GM19240 (cell line): Measurements from ENCODE around the gene SUPT3H.

ENCODE experiments used
- DNase-seq: peaks from one replicate; pipeline ENCODE4 v3.0.0; 2011; ENCODE audit warnings: low spot score; ENCODE audit not compliant: insufficient read length

SUPT3H gene

GRCh38 chr6:44849806-44850205, 527.9 kb downstream of the SUPT3H start:
- DNase-seq: no peak

- DNase-seq: no peak
Measured at GRCh38 chr6:44843734-44844133, 534.0 kb downstream of the SUPT3H start.

GRCh38 chr6:44842616-44843015, 535.1 kb downstream of the SUPT3H start:
- no peak for DNase-seq

GRCh38 chr6:44841829-44842228, 535.9 kb downstream of the SUPT3H start:
- no peak for DNase-seq

GRCh38 chr6:44837741-44838140, 540.0 kb downstream of the SUPT3H start:
- DNase-seq: no peak

GRCh38 chr6:44837255-44837654, 540.5 kb downstream of the SUPT3H start:
- no peak for DNase-seq

- peak; percentile 4 for DNase-seq
Measured at GRCh38 chr6:44833248-44833647, 544.5 kb downstream of the SUPT3H start.

- no peak for DNase-seq
Measured at GRCh38 chr6:44831002-44831610, 546.6 kb downstream of the SUPT3H start.

- peak; percentile 1 for DNase-seq
Measured at GRCh38 chr6:44829836-44830235, 547.9 kb downstream of the SUPT3H start.

GRCh38 chr6:44828780-44829179, 549.0 kb downstream of the SUPT3H start:
- no peak for DNase-seq

GRCh38 chr6:44826025-44826676, 551.6 kb downstream of the SUPT3H start:
- no peak for DNase-seq

- no peak for DNase-seq
Measured at GRCh38 chr6:44825273-44825672, 552.5 kb downstream of the SUPT3H start.

- no peak for DNase-seq
Measured at GRCh38 chr6:44824567-44824966, 553.2 kb downstream of the SUPT3H start.

- DNase-seq: no peak
Measured at GRCh38 chr6:44820759-44821158, 557.0 kb downstream of the SUPT3H start.

GRCh38 chr6:44820321-44820720, 557.4 kb downstream of the SUPT3H start:
- no peak for DNase-seq

GRCh38 chr6:44811456-44811855, 566.3 kb downstream of the SUPT3H start:
- DNase-seq: no peak

- DNase-seq: no peak
Measured at GRCh38 chr6:44809258-44809657, 568.5 kb downstream of the SUPT3H start.

- no peak for DNase-seq
Measured at GRCh38 chr6:44808148-44808547, 569.6 kb downstream of the SUPT3H start.

- no peak for DNase-seq
Measured at GRCh38 chr6:44806656-44807055, 571.1 kb downstream of the SUPT3H start.

- DNase-seq: no peak
Measured at GRCh38 chr6:44805238-44805846, 572.4 kb downstream of the SUPT3H start.

- no peak for DNase-seq
Measured at GRCh38 chr6:44804546-44805159, 573.1 kb downstream of the SUPT3H start.

- no peak for DNase-seq
Measured at GRCh38 chr6:44804016-44804415, 573.7 kb downstream of the SUPT3H start.
